ENCODE measurements around the gene HPDL.

- TF ChIP-seq MYC (IDR thresholded peaks at IDR 0.05; ENCODE audit: low read depth, low read length) (no peak), POLR2A (IDR thresholded peaks at IDR 0.05; ENCODE audit: extremely low read depth, insufficient read length) (no peak)
- TF ChIP-seq, protein P1, sequence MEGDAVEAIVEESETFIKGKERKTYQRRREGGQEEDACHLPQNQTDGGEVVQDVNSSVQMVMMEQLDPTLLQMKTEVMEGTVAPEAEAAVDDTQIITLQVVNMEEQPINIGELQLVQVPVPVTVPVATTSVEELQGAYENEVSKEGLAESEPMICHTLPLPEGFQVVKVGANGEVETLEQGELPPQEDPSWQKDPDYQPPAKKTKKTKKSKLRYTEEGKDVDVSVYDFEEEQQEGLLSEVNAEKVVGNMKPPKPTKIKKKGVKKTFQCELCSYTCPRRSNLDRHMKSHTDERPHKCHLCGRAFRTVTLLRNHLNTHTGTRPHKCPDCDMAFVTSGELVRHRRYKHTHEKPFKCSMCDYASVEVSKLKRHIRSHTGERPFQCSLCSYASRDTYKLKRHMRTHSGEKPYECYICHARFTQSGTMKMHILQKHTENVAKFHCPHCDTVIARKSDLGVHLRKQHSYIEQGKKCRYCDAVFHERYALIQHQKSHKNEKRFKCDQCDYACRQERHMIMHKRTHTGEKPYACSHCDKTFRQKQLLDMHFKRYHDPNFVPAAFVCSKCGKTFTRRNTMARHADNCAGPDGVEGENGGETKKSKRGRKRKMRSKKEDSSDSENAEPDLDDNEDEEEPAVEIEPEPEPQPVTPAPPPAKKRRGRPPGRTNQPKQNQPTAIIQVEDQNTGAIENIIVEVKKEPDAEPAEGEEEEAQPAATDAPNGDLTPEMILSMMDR (IDR thresholded peaks at IDR 0.05; ENCODE audit: low read depth, low read length) = no peak
- TF ChIP-seq, protein P2, sequence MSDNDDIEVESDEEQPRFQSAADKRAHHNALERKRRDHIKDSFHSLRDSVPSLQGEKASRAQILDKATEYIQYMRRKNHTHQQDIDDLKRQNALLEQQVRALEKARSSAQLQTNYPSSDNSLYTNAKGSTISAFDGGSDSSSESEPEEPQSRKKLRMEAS (IDR thresholded peaks at IDR 0.05; ENCODE audit: low read depth, low read length) = no peak
Observed at GRCh38 chr1:45337630-45338325, 11.1 kb downstream of the HPDL start.

Measured in NB4 (cell line).